GM12873 (cell line): ENCODE measurements around the gene GADL1.

ENCODE experiments used
- TF ChIP-seq, protein P1 (sequence below): IDR thresholded peaks from 2 replicates; pipeline ENCODE4 v1.5.1; 2012; ENCODE audit warnings: low read depth, mild to moderate bottlenecking, moderate library complexity, low read length, control low read depth; ENCODE audit not compliant: insufficient read depth; ENCODE audit errors: missing control alignments

The GADL1 gene

DNA sequence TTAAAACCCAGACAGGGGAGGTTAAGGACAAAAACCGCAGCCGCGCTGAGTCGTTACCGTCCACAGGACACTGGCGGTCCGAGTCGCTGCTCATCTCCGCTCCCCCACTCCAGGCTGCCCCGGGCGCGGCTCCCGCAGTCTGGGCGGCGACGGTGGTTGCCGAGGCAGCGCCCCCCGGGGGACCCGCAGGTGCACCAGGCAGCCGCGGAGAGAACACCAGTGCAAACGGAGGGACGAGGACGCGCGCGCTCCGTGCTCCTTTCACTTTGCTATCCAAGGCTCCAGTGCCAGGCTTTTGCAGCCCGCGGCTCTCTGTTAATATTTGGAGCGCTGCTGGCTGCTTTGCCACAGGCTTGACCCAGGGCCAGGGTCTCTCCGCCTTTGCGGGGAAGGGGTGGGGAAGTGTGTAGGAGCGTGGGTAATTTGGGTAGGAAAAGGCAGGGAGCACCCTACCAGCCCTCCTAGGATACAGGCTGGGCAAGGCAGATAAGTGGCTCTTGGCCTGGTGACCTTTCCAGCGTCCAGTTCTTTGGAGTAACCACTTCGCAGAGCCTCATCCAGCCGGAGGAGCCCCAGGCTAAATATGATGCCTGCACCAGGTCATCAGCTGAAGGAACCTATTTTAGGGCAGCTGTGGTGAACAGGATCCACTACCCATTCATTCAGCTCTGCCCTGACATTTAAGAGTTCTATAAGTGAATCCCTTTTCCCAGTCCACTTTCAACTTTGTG, at the start of gene GADL1:
TSS of gene GADL1 (minus strand) at position 141 of the 731 bp plus-strand sequence. CDS start at position 94, 47 bp downstream.
- TF ChIP-seq, protein P1, sequence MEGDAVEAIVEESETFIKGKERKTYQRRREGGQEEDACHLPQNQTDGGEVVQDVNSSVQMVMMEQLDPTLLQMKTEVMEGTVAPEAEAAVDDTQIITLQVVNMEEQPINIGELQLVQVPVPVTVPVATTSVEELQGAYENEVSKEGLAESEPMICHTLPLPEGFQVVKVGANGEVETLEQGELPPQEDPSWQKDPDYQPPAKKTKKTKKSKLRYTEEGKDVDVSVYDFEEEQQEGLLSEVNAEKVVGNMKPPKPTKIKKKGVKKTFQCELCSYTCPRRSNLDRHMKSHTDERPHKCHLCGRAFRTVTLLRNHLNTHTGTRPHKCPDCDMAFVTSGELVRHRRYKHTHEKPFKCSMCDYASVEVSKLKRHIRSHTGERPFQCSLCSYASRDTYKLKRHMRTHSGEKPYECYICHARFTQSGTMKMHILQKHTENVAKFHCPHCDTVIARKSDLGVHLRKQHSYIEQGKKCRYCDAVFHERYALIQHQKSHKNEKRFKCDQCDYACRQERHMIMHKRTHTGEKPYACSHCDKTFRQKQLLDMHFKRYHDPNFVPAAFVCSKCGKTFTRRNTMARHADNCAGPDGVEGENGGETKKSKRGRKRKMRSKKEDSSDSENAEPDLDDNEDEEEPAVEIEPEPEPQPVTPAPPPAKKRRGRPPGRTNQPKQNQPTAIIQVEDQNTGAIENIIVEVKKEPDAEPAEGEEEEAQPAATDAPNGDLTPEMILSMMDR = no peak

DNA sequence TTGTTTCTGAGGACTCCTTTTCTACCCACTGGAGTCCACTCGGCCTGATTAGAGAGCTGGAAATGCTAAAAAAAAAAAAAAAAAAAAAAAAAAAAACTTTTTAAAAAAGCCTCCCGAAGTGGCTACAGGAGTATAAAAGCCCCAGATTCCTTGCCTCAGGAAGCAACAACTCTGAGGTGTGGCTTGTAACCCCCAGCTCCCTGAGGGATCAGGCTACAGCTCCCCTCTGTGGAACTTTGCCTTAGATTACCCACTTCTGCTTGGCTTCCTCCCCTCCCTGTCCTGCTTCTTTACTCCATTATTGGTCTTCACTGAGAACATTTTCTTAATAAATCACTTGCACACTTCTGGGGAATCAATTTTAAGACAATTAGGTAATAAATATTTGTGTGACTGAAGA, 49.7 kb upstream of the GADL1 start:
- TF ChIP-seq, protein P1 = no peak

GRCh38 chr3:30943206-30943605, 48.7 kb upstream of the GADL1 start:
- TF ChIP-seq, protein P1 = no peak

GRCh38 chr3:30941342-30941741, 46.9 kb upstream of the GADL1 start:
- TF ChIP-seq, protein P1 = no peak

DNA sequence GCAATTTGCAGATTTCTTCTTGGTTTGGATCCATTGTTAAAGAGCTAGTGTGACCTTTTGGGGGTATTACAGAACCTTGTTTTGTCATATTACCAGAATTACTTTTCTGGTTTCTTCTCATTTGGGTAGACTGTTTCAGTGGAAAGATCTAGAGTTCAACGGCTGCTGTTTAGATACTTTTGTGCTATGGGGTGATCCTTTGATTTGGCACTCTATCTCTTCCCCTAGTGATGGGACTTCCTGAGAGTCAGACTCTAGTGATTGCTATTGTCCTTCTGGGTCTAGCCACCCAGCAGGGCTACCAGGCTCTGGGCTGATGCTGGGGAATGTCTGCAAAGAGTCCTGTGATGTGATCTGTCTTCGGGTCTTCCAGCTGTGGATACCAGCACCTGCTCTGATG, 46.3 kb upstream of the GADL1 start:
- TF ChIP-seq, protein P1 = no peak

DNA sequence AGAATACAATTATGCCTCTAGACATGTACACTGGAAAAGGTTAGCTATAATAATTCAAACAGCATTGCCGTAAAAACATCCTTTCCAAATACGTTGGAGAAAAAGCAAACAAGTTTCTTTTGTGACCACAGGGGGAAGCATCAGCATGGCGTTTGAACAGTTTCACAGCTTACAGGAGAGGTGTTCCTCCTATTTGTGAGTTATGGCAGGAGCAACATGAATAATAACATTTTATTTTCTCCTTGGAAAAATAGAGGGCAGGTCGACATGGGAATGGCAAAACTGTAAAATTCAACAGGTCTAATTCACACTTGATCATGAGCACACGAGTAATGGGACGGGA, 39.7 kb upstream of the GADL1 start:
- TF ChIP-seq, protein P1 = peak; percentile 41

GRCh38 chr3:30933478-30934207, 39.2 kb upstream of the GADL1 start:
- TF ChIP-seq, protein P1 = no peak
